Tibial nerve (tissue), 4 donors: ENCODE measurements around the gene GABPB1.

Experiments
- EP300 ChIP-seq, 2 donors: sonication (generic); formaldehyde crosslinking; IDR thresholded peaks; one replicate each; pipeline ENCODE4 v1.6.1; 2017; ENCODE audit warnings: antibody characterized with exemption in 2 of 2, mild to moderate bottlenecking in 1 of 2
- TF ChIP-seq, protein P1 (sequence below), 5 experiments: fragments of 200-600 bp in 3 of 5; fragments of 450-650 bp in 2 of 5; sonication (generic) in 3 of 5; IDR thresholded peaks; one replicate each; pipeline ENCODE4 v1.5.1; 2016 to 2019; ENCODE audit warnings: antibody characterized with exemption in 5 of 5, mild to moderate bottlenecking in 3 of 5, moderate library complexity in 2 of 5

DNA sequence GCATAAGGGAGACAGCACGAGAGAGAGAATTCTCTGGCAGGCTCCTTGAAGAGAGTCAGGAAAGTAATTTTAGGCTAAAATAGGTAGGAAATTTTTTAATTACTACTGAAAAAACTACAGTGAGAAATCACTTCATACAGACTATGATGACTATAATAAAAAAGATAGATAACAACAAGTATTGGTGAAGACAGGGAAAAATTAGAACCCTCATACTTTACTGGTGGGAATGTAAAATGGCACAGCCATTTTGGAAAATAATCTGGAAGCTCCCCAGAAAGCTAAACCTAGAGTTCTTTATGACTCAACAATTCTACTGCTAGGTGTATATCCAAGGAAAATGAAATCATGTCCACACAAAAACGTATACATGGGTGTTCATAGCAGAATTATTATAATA lies 87.4 kb downstream of the GABPB1 start:
- TF ChIP-seq, protein P1, sequence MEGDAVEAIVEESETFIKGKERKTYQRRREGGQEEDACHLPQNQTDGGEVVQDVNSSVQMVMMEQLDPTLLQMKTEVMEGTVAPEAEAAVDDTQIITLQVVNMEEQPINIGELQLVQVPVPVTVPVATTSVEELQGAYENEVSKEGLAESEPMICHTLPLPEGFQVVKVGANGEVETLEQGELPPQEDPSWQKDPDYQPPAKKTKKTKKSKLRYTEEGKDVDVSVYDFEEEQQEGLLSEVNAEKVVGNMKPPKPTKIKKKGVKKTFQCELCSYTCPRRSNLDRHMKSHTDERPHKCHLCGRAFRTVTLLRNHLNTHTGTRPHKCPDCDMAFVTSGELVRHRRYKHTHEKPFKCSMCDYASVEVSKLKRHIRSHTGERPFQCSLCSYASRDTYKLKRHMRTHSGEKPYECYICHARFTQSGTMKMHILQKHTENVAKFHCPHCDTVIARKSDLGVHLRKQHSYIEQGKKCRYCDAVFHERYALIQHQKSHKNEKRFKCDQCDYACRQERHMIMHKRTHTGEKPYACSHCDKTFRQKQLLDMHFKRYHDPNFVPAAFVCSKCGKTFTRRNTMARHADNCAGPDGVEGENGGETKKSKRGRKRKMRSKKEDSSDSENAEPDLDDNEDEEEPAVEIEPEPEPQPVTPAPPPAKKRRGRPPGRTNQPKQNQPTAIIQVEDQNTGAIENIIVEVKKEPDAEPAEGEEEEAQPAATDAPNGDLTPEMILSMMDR (IDR thresholded peaks at IDR 0.05) = no peak
- TF ChIP-seq EP300 (IDR thresholded peaks at IDR 0.05) = no peak
